Activated CD4-positive, alpha-beta T cell treated with anti-CD3 and anti-CD28 coated beads for 4 hours (primary cell): Measurements from ENCODE around the gene CTNND2.
"Not testable (repeated sequence)": the region's sequence is repeated elsewhere in the genome, so short reads cannot be mapped to it uniquely, and the experiment has no call there.

Experiments used
- DNase-seq, 2 donors: peaks; one replicate each; pipeline ENCODE4 v3.0.0-alpha.2; 2020

CTNND2 gene

DNA sequence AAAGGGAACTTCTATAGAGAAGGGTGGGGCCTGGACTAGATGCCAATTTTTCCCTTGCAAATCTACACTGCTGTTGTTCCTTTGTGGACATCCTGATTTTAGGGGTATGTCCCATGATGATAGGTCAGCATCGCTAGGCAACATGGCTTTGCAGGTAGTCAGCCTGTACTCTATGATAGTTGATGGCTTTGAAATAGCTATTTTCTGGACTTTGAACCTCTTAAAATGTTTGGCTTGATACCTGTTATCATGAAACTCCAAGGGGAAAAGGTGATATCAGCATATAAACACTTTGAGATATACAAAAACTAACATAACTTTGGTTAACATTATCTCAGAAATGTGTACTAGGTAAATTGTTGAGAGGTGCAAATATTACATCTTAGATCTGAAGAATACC, 533.2 kb downstream of the CTNND2 start:
- no peak for DNase-seq

DNA sequence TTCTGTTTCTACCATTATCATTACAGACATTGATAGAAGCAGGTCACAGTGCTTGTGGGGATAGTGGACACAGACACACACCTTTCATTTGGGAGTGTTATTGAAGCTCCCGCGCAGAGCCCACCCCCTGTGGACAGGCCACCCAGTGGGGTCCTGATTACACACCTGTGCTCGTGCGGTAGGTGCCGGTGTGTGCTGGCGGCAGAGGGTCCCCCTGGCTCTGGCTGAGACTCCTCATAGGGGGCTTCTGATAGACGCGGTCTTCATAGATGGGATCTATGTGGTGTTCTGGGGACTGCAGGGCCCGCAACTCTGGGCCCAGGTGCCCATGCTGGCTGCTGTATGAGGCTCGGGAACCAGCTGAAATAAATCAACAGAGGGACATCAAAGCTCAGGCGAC, 539.7 kb downstream of the CTNND2 start:
- no peak for DNase-seq

DNA sequence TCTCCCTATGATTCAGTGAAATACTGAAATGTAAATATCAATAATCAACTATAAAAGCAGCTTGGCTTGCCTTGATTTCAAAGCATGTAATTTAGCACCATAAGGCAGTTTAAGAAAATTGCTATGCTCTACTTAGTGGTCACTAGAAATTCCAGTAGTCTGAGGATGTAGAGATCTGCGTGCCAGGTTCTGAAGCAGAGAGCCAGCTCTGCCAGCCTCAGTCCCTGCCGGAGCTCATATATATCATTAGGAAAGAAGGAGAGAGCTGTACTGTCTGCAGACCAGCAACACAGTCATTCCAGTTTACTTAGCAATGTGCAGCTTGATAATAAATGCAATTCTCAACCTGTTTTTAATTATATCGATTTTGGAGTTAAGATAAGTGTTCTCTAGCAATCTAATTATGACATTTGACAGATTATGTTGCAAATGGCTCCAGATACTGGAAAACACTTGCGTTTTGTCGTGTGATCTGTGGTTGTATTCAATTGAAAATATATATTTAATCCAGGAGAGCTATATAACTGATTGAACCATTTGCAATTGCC, 540.5 kb downstream of the CTNND2 start:
- DNase-seq: no peak

DNA sequence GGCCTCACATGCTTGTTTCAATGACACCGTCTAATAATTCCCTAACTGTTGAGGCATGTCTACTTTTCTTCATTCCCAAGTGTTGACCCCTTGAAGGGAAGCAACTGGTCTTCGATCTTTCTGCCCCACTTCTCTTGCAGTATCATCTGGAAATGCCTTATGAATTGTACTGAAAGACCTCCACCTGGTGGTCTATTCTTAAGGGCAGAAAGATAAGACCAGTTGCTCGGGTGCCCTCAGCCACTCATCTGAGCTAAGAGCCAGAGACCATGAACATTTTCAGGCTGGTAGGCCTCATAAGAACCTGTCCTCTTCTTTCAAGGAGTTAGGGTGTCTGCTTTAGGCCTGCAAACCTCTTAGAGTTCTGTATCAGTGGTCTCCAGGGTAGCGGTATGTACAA, 542.5 kb downstream of the CTNND2 start:
- DNase-seq: no peak

DNA sequence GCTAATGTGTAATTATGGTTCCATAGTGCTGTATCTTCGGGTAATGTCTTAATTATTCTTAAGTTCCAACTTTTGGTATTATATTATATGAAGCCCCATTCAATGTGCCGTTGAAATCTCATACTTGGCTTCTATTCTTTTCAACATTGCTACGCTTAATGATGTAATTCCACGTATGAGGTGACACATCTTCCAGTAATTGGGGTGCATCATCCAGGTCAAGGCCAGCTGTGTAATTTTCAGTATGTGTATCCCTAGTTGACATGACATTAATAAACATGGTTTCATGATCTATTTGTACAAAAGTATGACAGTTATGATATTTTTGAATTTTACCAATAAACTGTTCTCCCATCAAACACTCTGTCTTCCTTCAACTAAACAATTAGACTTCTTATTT, 546.3 kb downstream of the CTNND2 start:
- no peak for DNase-seq

DNA sequence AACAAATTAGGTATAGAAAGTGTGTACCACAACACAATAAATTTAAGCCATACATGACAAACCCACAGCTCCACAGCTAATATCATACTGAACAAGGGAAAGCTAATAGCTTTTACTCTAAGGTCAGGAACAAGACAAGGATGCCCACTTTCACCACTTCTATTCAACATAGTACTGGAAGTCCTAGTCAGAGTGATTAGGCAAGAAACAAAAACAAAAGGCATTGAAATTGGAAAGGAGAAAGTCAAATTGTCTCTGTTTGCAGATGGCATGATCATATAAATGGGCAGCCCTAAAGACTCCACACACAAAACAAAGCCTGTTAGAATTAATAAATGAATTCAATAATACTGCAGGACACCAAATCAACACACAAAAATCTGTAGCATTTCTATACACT, 548.8 kb downstream of the CTNND2 start:
- no peak for DNase-seq

DNA sequence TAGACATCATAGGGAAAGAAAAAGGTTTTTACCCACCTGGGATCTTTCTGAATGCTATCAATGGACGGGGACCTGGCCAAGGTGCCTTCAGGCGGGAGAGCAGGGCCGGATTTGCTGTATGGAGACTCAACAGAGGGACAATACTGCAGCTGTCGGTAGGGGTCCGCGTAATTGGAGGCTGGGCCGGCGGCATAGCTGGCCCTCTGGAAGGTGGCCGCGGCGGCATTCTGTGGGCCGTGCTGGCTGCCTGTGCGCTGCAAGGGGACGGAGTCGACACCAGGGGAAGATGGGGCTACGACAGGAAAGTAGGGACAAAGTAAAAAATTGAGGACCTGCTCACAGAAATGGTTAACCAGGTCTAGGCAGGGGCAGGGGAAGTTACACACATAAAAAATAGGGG, 557.9 kb downstream of the CTNND2 start:
- DNase-seq: no peak

DNA sequence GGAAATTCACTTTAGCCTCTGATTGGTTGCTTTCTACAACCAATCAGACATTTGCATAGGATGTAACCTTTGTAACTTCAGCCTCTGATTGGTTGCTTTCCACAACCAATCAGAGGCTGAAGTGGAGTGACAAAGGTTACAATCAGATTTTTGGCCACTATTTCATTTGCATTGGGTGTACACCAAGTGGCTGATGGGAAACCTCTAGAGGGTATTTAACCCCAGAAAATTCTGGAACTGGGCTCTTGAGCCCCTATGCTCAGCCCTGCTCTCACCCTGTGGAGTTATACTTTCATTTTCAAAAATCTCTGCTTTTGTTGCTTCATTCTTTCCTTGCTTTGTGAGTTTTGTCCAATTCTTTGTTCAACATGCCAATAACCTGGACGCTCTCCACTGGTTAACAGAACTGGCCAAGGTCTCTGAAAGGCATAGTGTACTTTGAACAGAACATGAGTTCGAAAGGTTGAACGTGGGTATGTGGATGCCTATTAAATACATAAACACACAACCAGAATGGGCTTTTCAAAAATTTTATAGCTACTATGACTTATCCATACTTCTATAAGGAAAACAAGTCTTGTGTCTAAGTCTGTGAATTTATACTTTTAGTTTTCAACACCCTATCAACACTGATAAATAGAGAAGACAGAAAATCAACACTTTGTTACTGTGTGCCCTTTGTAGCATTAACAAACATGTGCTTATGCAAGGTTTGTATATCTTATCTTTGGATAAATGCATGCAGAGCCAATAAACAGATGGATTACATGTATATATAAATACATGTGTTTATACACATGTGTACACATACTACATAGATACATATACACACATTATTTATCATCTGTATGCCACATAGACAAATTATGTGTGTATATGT, 568.1 kb downstream of the CTNND2 start:
- DNase-seq: no peak

DNA sequence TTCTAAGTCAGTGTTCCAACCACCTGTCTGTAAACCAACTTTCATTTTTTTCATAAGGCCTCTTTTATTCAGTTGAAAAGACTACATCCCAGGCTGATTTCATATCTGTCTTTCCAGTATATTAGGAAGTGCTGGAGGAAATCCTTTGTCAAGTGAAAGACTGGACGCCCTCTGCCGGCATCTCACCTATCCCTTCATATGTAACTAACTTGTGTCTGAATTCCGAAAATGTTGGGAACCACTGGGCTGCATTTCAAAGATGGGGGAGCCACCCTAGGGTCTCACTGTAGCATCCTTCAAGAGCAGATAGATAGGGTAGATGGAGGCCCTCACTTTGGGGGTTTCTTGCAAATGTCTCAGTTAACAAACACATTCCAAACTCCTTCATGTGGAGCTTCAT, 569.8 kb downstream of the CTNND2 start:
- DNase-seq: no peak

DNA sequence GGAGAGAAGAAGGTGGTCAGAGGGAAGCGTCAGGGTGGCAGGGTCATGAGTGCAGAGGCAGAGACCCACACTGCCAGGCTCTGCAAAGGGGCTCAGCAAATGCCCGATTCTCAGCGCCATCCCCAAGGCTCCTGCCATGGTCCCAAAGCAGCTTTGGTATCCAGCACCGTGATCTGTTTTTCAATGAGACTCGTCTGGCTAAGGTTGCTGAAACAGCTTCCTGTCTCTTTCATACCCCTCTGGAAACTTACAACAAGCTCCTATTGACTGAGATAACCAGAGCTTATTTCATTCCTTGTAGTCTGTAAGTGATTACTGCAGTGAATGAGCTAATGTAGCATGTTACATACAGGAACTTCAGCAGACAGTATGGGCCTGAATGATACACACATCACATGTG, 574.6 kb downstream of the CTNND2 start:
- DNase-seq: no peak

DNA sequence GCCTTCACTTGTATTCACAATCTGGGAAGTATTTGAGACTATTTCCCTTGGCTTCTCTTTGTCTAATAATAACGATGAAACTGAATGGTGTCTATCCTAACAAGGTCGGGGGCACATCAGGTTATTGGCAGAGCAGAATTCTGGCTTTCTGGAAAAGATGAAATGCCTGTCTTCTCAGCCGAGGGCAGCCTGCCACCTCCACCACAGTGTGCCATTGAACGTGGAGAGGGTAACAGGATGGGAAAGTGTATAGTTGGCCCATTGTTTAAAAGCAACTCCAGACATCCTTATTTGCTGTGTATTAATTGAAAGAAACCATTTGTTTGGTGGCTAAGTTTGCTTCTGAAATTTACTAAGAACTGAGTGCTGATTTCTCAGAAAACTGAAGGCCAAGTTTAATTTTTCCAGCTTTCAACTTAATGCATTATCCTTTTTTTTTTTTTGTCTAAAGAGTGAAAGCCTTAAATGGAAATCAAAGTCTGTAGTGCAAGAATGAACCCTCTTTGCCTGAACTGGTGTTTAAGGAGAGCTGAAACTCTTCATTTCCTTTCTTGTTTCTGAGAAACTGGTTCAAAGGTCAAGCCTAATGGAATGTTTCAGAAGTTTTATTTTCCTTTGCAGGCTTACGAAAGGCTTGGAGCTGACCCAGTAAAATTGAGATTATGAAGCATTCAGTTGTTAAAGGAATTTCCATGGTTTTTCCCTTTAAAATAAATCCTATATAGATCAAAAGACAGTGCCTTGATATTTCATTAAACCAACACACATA, 579.5 kb downstream of the CTNND2 start:
- DNase-seq: no peak

DNA sequence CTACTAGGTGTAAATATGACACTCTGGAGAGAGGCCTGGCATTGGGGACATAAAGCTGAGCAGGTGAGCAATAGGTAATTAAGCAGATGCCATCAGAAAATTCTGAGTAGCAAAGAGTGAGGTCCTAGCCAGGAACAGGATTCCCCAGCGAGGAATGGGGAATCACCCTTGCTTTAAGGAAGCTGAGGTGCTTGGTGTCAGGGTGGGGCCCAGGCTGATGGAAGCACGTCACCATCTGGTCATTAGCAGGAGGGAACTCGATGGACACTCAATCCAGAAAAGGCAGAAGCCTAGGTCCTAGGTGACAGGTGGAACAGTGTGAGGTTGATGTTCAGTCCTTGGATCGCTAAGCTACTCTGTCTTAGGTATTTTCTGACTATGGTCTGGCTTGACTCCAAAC, 580.5 kb downstream of the CTNND2 start:
- no peak for DNase-seq

DNA sequence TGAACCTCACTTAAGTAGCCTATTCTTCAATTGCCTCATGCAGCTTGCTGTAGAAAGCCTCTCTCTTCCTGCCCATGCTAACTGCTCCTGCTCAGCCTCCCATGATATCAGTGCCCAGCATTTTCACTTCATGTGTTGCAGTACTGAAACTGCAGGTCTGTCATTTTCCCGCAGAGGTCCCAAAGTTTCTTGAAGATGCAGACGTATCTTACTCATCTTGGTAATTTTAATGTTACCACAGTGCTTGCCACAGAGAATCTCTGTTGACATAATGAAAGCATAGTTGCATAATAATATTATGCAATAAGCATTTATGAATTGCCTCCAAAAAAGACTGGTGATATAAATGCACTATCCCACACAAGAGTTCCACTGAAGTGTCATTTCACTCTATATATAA, 582.1 kb downstream of the CTNND2 start:
- no peak for DNase-seq

DNA sequence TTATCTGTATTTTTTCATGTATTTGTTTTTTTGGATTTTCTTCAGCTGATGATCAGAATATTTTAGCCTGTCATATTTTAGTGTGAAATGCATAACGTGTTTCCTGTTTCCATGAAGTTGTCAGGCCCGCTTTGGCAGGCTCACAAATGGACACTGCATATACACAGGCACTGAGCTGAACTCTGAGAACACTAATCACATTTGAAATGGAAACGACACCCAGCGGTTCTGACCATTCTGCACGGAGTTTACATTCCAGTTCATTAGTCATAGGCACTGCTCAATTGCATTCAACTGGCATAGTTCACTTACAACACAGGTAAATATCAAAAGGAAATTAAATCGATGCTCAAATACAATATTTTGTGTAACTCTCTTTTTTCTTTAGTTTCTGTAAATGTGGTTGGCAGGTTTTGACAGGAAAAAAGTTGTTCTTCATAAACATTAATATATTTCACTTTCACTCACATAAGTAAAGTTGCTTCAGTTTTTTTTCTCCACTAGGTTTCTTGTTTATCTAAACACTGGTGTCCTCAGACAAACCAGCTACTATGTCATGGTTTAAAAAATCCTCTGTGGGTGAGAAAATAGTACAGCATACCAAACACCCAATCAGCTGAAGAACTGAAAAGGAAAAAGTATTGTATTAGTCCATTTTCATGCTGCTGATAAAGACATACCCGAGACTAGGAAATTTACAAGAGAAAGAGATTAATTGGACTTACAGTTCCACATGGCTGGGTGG, 584.2 kb downstream of the CTNND2 start:
- DNase-seq: no peak

DNA sequence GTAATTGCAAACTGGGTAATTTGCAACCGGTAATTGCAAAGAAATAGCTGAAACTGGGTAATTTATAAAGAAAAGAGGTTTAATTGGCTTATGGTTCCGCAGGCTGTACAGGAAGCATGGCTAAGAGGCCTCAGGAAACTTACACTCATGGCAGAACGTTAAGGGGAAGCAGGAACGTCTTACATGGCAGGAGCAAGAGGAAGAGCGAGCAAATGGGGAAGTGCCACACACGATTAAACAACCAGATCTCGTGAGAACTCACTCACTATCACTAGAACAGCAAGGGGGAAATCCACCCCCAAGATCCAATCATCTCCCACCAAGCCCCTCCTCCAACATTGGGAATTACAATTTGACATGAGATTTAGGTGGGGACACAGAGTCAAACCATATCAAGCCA, 590.6 kb downstream of the CTNND2 start:
- not testable (repeated sequence) for DNase-seq

DNA sequence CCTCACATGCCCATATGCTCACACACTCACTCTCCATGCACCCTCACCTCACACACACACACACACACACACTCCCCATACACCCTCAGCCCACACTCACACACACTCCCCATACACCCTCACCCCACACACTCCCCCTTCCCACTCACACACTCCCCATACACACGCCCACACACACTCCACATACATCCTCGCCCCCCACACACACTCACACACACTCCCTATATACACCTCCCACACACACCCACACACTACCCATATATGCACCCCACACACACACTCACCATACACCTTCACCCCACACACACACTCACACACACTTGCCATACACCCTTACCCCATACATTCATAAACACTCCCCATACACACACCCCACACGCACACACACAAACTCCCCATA, 592.5 kb downstream of the CTNND2 start:
- DNase-seq: no peak

DNA sequence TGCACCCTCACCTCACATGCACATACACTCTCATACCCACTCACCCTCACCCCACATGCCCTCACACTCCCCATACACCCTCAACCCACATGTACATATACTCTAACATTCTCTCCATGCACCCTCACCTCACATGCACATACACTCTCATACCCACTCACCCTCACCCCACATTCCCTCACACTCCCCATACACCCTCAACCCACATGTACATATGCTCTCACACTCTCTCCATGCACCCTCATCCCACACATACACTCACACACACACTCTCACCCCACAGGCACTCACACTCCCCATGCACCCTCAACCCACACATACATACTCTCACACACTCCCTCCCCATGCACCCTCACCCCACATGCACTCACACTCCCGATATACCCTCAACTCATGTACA, 593.0 kb downstream of the CTNND2 start:
- no peak for DNase-seq

DNA sequence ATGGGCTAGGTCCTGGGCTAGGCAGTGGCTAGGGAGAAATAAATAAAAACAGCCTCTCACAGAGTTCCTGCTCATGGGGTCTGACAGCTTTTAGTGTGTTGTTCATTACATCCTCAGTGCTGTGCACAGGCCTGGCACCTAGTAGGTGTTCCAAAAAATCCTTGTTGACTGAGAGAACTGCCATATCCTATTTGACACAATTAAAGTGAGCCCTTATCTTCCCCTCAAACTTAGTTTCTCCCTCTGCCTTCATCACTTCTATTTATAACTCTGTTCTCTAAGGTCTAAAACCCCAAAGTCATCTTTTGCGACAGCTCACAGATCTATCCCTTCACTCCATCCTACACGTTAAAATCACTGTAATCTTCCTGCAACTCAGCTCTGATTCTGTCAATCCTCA, 594.1 kb downstream of the CTNND2 start:
- DNase-seq: no peak

DNA sequence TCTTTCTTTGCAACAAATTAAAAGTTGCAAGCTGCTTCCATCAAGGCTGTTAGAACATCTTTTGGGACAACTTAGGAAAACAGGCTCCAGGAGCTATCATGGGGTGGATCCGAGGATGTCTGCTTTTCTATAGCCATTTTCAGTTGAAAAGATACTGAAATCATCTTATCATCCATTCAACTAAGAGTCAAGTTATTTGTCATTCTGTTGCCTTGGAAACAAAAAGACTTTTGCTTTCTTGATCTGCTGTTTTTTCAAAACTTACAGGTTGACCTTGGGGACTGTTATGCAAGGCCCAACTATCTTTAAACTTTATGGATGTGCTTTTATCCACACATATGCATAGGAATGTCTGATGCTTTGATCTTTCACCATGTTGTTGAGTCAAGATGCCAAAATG, 597.9 kb downstream of the CTNND2 start:
- DNase-seq: no peak

DNA sequence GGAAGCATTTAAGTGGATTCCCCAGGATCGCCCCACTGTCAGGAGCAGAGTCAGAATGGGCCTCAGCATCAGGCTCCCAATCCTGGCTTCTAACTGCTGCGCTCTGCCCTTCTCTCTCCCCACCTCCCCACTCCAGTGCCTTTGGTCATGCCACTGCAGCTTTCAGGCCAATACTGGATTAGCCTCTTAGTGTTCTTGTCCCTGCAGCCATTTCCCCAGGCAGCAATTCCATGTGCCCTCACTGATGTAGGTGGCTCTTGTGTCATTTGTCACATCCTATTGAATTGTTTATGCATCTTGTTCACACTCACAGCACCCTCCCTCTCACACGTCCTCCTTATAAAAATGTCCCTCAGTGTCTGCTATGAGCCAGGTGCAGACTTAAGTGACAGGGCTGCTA, 599.0 kb downstream of the CTNND2 start:
- DNase-seq: no peak

DNA sequence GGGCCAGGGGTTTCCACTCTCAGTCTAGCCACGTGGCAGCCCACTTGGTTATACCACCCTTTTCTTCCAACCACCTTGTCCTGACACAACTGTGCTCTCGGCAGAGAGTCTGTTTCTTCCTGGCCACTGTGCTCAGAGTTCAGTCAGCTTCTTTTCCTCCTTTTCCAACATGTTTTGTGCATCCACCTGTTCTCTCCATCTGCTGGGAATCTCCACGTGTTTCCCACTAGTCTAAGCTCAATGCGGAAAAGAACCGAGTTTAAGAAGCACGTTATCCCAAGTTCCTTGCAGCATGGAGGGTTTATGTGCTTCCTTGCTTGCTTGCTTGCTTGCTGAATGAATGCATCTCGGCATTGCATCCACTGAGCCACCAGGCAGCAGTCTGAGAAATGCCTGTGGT, 599.6 kb downstream of the CTNND2 start:
- no peak for DNase-seq

DNA sequence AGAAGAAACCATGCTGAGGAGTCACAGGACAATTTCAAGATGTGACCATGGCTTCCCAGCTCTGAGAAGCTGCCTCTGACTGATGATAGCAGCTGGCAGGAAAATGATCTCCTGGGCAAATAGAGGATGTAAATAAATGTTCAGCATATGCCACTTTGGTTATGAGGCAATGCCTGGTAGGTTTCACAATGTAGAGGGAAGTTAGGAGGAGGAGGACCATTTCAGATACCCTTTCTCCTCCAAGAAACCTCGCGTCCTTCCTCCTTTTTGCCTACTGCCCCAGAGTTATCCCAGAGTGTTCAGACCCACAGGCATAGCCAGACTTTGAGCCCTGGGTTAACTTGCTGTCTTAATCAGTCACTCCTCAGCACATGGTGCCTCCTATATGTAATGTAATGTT, 601.6 kb downstream of the CTNND2 start:
- no peak for DNase-seq

DNA sequence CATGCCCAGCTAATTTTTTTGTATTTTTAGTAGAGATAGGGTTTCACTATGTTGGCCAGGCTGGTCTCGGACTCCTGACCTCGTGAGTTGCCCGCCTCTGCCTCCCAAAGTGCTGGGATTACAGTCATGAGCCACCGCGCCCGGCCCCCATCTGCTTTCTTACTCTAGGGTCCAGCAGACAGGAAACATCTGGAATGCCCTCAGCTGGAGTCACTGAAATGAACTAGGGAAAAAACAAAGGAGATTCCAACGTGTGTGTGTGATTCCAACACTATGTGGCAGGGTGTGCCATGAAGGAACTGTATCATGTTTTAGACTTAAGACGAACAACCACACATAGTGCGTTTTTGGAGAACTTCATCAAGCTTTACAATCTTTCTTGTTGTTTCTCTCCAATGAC, 603.1 kb downstream of the CTNND2 start:
- no peak for DNase-seq
